Measurements from ENCODE around the gene PARD6G.
"Not testable (repeated sequence)": the region's sequence is repeated elsewhere in the genome, so short reads cannot be mapped to it uniquely, and the experiment has no call there.

GRCh38 chr18:80262241-80263033 is 15.1 kb upstream of the PARD6G start:
- TF ChIP-seq CTCF (IDR thresholded peaks at IDR 0.05; ENCODE audit: low read depth, low read length, poor library complexity, severe bottlenecking), result peak; percentile 53
- not testable (repeated sequence) for TF ChIP-seq EZH2phosphoT487 (IDR thresholded peaks at IDR 0.05; ENCODE audit: borderline replicate concordance, low read length)
